Fibroblast of mammary gland (primary cell): ENCODE measurements around the gene CMTM8.

ENCODE experiments used
- DNase-seq: peaks from one replicate; pipeline ENCODE4 v3.0.0-alpha.2; 2010; ENCODE audit warnings: low read depth
- H3K4me3 ChIP-seq: 2 replicates; pipeline ENCODE4 v1.5.1; 2011; ENCODE audit warnings: low read depth, mild to moderate bottlenecking, low read length, moderate library complexity; ENCODE audit not compliant: control insufficient read depth
- CTCF ChIP-seq: conservative IDR thresholded peaks from 2 replicates; pipeline ENCODE4 v1.5.1; 2011; ENCODE audit warnings: low read depth, low read length, inconsistent platforms; ENCODE audit not compliant: control insufficient read depth, insufficient read depth

CMTM8 gene

GRCh38 chr3:32411442-32411841 is 173.0 kb downstream of the CMTM8 start:
- DNase-seq = no peak
- no peak overlapping the region for H3K4me3 ChIP-seq
- no peak for TF ChIP-seq CTCF

GRCh38 chr3:32412887-32413286 is 174.4 kb downstream of the CMTM8 start:
- TF ChIP-seq CTCF = no peak
- no peak for DNase-seq
- H3K4me3 ChIP-seq = no peak overlapping the region

- DNase-seq = no peak
- H3K4me3 ChIP-seq = no peak overlapping the region
- TF ChIP-seq CTCF = no peak
Observed at GRCh38 chr3:32413845-32414521, 175.5 kb downstream of the CMTM8 start.

- no peak for DNase-seq
Observed at GRCh38 chr3:32414522-32415202, 176.2 kb downstream of the CMTM8 start.

GRCh38 chr3:32419742-32420125 is 181.3 kb downstream of the CMTM8 start:
- no peak for TF ChIP-seq CTCF
- H3K4me3 ChIP-seq = no peak overlapping the region
- DNase-seq = no peak

More at GRCh38 chr3:32414522-32415202, 176.2 kb downstream of the CMTM8 start:
- H3K4me3 ChIP-seq = no peak overlapping the region
- TF ChIP-seq CTCF = no peak
